Hematopoietic multipotent progenitor cell treated with erythropoietin and hydrocortisone succinate and interleukin-3 and kit ligand, for 17 days (in vitro differentiated cells): ENCODE measurements around the gene CAPN8.

Experiments used
- DNase-seq: peaks from one replicate; pipeline ENCODE4 v3.0.0-alpha.2; 2015; ENCODE audit warnings: low spot score

Gene CAPN8

DNA sequence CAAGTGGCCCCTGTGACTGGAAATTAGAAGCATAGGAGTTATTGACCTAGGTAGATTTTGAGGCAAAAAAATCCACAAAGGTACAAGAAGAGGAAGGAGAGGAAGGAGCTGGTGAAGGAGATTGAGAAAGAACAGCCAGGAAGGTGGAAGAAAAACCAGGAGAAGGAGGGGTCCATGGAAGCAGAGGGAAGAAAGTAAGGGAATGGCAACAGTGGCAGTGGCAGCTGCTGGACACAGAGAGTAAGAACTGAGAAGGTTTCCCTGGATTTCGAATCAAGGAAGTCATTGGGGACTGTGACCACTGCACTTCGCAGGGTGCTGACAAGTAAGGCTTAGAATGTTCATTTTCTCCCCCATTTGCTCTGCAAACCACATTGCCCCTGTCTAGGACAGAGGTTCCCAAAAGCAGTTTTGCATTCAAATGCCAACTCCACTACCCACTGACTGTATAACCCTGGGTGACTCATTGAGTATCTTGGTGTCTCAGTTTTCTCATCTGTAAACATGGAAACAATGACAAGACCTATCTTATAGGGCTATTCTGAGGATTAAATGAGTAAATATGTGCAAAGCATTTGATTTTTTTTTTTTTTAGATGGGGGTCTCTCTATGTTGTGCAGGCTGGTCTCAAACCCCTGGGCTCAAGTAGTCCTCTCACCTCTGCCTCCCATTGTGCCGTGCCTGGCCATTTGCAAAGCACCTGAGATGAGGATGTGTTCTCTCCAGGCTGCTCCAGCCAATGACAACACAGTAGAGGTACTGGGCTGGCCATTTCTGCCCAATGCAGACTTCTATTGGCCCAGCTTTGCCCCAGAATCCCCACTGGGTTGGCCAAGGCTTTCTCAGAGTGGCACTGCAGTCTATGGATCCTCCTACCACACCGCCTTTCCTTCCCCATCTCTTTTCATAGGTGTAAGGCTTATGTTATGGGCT lies 37.5 kb upstream of the CAPN8 start:
- no peak for DNase-seq

DNA sequence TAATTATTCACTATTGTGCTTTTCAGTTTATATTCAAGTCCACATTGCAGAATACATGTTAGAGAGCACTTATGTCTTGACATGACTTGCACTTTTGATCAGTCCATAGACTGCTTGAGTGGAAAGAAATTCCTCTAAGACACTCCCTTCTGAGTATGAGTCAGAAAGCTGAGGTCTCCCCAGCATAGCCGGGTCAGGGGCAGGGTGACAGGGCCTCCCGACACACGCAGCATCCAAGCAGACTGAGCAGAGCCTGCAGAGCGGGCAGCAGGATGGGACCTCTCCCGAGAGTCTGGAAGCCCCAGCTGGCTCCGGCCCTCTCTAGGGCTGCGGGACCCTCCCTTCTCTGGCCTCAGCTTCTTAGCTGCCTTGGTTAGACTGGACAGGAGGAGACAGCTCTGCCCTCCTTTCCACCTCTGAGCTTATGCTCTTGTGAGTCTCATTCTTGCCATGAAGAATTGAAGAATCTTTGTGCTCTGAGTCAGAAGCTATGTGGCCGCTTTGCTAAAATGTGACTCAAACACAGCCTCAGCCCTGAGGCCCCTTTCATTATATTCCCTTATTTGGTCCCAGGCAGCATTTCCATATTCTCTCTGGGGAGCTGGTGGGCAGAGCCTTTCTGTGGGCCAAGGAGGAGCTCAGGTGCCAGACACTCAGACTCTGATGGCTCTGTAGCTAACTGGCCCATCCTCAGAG lies 35.6 kb upstream of the CAPN8 start:
- no peak for DNase-seq

DNA sequence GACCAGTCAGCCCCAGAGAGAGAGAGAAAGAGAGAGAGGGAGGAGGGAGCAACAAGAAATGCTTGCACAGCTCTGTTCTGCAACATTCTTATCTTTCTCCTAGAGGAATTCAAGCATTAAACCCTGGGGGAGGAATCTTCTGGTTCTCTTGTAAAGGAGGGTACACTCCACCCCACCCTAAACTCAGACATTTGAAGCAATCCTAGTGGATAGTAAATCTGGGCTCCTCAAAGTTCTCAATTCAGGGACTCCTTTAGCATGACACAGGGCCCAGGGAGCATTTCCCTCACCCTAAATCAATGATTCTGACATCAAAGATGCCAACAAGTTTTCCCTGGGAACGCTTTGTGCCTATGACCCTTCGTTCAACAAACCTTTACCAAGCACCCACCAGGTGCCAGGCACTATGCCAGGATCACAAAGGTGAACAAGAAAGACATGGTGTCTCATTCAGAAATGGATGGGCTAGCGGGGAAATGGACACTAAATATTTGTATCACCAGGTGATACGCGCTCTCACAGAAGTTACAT lies 35.0 kb upstream of the CAPN8 start:
- DNase-seq: no peak

GRCh38 chr1:223695941-223696340 lies 30.4 kb upstream of the CAPN8 start:
- DNase-seq: no peak

DNA sequence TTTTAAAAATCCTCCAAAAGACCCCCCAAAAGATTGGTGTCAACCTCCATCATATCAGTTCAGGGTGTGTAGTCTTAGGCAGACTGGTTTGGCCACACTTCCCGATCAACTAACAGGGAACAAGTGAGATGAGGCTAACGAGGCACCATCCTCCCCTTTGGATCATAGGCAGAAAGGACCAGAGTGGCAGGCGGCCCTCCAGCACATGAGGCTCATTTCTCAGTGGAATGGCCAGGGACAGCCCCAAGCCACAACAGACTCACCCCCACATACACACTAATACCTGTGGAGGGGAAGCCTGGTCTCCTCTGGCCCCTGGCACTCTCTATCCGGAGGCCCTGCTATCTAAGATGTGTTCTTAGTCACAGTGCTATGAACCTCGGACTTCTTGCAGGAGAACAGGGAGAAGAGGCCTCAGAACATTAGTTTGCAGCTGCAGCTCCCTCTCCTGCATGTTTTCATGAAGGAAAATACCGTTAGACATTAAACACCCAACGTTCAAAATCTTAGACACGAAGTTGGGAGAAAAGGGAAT lies 29.6 kb upstream of the CAPN8 start:
- no peak for DNase-seq

GRCh38 chr1:223691121-223691520 lies 25.6 kb upstream of the CAPN8 start:
- DNase-seq: no peak

GRCh38 chr1:223684488-223684792 lies 18.9 kb upstream of the CAPN8 start:
- DNase-seq: no peak

- DNase-seq: no peak
Observed at GRCh38 chr1:223683586-223684487, 18.3 kb upstream of the CAPN8 start.

GRCh38 chr1:223682502-223682901 lies 17.0 kb upstream of the CAPN8 start:
- no peak for DNase-seq

GRCh38 chr1:223680188-223680587 lies 14.7 kb upstream of the CAPN8 start:
- no peak for DNase-seq

DNA sequence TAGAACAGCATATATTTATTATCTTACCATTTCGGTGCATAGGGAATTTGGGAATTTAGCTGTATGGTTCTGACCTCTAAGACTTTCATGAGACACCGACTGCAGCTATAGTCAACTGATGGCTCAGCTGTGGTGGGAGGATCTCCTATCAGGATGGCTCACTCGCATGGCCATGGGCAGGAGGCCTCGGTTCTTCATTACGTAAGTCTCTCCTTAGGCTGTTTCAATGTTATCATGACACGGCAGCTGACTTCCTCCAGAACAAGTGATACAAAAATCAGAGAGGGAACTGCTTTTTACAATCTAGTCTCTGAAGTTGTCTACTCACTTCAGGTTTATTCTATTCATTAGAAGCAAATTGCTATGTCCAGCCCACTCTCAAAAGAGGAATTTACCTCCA lies 13.3 kb upstream of the CAPN8 start:
- no peak for DNase-seq

- DNase-seq: no peak
Observed at GRCh38 chr1:223674119-223674890, 8.8 kb upstream of the CAPN8 start.

DNA sequence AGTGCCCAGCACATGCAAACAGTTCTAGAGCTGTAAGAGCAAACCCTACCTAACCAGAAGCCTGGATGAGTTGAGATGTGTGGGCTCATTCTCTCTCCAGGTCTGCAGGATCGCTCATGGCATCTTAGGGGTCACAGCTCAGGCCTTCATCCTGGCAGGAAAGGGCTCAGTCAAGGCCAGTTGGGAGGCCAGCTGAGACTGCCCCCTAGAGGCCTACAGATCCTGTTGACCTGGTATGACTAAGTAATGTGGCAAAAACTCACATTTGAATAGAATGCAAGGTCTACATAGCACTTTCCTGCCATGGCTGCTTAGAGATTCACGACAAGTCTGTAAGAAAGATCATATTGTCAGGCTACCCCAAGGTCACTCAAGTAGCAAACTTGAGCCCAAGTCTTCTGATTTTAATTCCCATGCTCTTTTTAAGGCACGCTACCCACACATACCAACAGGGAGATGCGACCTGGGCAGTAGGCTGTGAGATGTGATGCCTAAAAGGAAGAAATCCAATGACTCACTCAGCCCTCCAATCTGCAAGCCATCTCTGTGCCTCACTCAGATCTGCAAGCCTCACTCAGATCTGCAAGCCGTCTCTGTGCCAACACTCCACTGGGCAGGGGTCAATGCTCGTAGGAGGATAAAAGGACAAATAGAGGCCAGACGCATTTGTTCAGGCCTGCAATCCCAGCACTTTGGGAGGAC lies 5.1 kb upstream of the CAPN8 start:
- no peak for DNase-seq

DNA sequence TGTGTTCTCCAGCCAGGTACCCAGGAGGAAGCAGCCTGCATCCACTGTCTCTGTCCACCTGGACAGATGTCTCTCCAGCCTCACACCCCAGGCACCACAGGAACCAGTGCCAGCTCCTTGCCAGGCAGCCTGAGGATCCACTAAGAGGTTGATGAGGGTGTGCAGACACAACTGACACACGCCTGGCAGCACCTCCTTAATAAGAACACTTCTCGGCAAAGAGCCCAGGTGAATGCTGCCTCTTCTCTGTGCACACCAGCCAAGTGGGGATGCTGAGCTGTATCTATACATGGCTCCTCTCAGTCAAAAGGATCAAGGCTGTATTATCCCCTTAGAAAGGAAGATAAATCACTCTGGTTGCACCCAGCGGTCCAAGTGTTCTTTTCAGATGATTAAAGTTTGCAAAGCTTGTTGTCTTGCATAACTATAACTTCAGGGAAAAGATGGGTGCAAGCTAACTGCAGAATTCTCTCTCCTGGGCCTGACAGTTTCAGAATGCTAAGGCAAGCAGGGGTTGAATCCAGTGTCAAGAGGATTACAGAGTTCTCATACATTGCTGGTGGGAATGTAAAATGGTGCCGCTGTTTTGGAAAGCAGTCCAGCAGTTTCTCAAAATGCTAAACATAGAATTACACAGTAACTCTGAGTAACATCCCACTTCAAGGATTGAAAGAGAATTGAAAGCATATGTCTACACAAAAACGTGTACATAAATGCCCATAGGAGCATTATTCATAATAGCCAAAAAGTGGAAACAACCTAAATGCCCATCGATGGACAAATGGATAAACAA lies 3.7 kb upstream of the CAPN8 start:
- DNase-seq: no peak

DNA sequence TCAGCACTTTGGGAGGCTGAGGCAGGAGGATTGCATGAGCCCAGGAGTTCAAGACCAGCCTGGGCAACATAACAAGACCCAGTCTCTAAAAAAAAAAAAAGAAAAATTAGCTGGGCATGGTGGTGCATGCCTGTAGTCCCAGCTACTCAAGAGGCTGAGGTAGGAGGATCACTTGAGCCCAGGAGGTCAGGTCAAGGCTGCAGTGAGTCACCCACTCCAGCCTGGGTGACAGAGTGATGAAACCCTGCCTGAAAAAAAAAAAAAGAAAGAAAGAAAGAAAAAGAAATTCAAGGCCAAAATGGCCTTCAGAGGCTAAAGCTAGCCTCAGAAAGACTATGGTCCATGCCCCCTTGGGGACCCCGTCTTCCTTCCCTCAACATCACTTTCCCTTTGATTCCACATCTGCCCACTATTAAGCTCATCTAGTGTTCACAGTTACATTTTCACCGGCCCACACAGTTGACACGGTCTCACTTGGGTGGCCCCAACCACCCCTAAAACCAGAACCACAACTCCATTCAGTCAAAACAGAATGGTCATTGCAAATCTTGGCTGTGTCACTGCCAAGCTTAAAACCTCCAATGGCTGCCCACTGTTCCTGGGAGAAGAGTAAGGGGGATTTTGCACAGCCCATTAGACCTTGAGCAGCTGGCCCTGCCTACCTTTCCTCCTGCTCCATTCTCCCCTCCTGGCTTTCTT lies 2.1 kb upstream of the CAPN8 start:
- no peak for DNase-seq

- DNase-seq: no peak
Observed at GRCh38 chr1:223664106-223664505, 1.4 kb downstream of the CAPN8 start.

DNA sequence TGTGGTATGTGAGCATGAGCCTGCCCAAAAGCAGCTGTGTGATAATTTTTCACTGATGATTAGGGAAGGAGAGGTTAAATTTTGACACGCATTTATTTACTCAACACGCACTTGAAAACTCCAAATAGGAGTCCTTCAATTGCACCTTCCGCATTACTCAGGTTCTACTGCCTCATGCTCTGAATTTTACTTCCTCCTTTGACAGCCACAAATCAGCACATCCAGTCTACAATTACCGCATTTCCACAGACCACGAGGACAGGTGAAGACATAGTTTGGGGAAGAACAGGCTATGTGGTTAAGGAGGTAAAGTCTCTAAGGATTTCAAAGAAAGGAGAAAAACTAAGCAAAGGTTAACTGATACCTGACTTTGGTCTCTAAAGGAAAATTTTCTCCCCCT lies 2.6 kb downstream of the CAPN8 start:
- DNase-seq: no peak

GRCh38 chr1:223659711-223660110 lies 5.8 kb downstream of the CAPN8 start:
- no peak for DNase-seq

DNA sequence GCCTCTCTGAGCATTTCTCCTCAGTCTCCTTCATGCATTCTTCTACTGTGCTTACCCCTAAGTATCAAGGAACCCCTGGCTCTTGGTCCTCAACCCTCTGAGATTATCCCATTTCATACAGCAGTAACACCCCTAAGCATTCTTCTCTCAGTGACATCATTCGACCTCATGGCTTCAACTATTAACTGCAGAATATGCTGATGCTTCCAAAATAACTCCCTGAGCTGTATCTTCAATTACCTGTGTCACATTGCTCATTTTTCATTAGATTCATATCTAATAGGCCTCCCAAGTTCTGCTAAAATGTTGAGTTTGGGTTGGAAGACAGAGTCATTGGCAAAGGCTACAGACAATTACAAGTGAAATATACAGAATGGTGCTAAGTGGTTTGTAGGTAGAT lies 7.5 kb downstream of the CAPN8 start:
- no peak for DNase-seq
